HG02610 (cell line): Measurements from ENCODE around the gene EEF2.
"Not testable (repeated sequence)": the region's sequence is repeated elsewhere in the genome, so short reads cannot be mapped to it uniquely, and the experiment has no call there.

ENCODE experiments used
- ATAC-seq: cut with Tn5 transposase; IDR thresholded peaks from one replicate; pipeline ENCODE4 v1.9.1; 2021; ENCODE audit warnings: mild to moderate bottlenecking, moderate library complexity; ENCODE audit not compliant: unreplicated experiment

EEF2 gene

DNA sequence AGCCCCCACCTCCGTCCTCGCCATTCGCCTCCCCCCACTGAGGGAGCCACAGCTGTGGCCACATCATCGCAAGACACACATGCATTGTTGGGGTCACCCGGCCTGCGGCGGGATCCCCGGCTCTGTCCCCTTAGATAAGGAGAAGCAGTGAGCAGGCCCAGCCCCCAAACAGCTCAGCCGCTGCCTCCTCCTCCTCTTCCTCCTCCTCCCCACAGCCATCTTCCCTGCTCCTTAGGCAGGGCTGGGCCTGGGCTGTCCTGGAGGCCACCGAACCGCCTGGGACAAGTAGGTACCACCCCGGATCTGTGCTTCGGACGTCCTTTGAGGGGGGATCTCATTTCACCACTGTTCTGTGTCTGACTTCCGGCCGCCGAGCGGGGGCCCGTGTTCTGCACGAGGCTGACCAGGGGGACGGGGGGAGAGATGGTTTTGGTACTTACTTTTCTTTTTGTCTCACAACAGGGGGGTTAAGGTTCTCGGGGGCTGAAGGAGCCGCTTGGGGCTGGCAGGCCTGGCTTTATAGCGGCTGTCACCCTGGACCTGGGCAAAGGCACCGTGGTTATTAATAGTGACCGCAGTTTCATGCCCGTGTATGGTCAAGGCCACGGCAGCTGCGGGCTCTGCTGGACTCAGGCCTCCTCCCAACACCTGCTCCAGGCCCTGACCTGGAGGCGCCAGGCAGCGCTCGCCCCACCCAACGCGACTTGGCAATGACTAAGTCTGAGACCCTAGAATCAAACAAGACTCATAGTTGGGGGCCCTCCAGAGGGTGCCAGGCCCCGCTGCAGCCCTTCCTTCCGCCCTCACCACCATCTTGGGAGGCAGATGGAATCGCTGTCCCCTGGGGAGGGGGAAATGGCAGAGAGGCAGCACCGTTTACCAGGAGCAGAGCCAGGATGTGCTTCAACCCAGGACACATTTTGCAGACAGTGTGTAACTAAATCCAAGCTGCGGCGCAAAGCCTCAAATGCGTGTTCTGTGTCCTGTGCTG lies 34.1 kb downstream of the EEF2 start:
- no peak for ATAC-seq

DNA sequence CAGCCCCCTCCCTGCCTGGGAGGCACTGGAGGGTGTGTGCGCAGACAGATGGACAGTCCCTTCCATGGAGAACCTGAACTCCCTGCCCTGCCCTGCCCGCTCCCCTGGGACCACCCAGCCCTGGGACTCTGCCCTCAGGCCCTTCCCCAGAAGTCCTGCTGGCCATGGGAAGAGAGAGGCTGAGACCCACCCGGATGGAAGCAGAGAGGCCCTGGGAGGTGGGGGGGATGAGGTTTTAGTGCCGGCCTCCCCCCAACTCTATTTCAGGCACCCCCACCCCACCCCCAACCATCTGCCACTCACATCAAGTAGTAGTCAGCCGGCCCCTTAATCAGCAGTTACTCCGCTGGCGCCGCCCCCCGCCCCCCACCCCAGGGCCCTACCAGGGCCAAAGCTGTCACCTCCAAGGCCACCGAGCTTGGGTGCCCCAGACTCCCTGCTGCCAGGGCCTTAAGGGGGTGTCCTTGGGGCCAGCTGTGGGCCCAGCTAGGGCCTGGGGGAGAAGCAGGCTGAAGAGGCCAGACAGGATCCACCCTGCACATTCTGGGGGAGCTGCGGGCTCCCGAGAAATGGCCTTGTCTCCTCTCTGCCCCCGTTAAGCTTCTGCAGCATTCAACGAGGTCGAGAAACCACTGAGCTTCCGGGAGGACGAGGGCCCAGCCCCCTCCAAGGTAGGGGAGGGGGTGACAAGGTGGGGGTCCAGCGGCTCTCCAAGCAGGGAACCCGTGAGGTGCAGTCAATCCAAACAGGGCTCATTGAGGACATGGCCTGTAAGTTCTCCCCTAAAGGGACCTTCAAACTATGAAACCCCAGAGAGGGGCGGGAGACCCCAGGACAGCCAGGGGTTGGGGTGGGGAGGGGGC lies 35.0 kb downstream of the EEF2 start:
- ATAC-seq: no peak

DNA sequence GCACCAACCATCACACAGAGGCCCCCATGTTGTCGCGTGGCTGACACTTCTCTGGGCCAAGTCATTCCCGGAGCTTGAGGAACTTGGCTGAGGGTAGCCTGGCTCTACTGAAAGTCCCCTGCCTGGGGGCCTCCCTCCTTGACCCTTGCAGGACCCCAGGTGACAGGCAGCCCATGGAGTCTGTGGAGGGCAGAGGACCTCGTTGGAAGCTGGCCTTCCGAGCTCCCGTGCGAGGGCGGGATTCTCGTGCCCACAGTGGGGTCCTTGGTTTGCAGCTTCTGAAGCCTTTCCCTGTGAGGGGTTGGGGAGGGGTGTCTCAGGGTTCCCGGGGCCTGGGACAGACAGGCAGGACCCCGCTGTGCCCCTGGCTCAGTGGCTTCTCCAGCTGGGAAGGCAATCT lies 36.0 kb downstream of the EEF2 start:
- ATAC-seq: no peak

DNA sequence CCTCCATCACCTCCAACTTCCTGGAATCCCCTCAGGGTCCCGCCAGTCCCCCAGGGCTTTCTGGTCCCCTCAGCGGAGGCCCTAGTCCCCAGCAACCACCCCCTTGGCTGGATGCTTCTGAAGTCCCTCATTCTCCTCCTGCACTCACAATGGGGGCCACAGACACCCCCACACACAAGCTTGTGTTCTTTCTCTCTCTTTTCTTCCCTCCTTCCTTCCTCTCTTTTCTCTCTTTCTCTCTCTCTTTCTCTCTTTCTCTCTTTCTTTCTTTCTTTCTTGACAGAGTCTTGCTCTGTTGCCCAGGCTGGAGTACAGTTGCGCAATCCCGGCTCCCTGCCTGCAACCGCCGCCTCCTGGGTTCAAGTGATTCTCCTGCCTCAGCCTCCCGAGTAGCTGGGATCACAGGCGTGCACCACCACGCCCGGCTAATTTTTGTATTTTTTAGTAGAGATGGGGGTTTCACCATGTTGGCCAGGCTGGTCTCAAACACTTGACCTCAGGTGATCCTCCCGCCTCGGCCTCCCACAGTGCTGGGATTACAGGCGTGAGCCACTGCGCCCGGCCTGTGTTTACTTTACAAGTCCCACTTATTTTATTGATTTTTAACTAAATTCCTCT lies 37.8 kb downstream of the EEF2 start:
- not testable (repeated sequence) for ATAC-seq

DNA sequence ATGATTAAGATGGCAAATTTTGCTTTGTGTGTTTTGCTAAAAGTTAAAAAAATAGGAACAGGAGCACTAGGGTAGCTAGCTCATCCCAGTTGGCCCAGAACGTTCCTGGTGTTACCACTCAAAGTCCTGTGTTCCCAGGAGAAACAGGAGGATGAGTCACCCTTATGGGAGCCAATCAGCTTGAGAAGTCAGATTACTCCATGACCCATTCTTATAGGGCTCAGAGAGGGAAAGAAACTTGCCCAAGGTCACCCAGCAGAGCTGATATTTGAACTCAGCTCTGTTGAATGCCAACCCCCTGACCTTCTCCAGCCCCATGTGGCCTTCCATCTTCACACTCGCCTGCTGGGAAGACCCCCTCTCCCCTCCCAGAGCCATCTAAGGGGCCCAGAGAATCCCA lies 39.4 kb downstream of the EEF2 start:
- ATAC-seq: no peak

DNA sequence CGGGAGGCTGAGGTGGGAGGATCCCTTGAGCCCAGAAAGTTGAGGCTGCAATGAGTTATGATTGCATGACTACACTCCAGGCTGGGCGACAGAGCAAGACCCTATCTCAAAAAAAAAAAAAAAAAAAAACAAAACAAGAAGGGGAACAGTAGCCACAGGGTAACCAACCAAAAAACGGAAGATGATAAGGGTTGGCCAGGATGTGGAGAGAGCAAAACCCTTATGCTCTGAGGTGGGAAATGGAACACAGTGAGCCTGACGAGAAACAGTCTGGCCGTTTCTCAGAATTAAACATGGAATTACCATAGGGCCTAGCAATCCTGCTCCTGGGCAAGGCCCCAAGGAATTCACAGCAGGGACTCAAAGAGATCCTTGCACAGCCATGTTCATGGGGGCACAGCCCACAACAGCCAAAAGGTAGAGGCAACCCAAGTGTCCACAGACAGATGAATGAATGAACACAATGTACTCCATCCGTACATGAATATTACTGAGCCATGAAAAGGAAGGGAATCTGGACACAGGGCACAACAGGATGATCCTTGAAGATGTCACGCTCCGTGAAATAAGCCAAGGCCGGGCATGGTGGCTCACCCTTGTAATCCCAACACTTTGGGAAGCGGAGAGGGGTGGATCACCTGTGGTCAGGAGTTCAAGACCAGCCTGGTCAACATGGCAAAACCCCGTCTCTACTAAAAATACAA lies 41.1 kb downstream of the EEF2 start:
- no peak for ATAC-seq

DNA sequence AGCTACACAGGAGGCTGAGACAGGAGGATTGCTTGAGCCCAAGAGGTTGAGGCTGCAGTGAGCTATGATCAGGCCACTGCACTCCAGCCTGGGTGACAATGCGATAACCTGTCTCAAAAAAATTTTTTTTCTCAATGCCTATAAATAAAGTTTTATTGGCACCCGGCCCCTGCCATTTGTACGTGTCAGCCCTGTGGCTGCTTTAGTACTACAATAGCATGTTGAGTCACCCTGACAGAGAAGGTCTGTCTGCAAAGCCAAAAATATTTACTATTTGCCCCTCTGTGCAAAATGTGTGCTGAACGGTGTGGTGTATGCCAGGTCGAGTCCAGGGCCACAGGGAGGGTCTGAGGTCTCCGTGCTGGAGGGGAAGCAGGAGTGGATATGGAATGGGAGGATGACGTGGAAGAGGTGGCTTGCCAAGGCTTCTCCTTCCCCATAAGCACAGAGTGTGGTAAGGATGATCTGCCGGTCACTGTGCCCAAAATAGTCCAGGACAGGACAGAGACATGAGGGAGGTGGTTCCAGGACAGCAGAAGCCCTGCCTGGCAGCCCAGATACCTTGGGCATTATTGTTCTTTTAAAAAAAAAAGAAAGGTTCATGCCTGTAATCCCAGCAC lies 42.4 kb downstream of the EEF2 start:
- no peak for ATAC-seq

DNA sequence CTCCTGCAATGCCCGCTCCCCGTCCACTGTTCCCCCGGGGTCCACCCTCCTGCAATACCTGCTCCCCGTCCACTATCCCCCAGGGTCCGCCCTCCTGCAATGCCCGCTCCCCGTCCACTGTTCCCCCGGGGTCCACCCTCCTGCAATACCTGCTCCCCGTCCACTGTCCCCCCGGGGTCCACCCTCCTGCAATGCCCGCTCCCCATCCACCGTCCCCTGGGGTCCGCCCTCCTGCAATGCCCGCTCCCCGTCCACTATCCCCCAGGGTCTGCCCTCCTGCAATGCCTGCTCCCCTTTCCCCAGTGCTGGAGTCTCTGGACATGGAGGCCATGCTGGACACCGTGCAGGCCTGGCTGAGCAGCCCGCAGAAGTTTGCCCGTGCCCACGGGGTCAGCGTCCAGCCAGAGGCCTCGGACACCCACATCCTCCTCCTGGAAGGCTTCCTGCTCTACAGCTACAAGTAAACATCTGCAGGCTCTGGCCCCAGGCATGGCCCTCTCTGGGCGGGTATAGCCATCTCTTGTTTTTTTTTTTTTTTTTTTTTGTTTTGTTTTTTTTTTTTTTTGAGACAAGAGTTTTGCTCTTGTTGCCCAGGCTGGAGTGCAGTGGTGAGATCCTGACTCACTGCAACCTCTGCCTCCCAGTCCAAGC lies 46.8 kb downstream of the EEF2 start:
- ATAC-seq: not testable (repeated sequence)

DNA sequence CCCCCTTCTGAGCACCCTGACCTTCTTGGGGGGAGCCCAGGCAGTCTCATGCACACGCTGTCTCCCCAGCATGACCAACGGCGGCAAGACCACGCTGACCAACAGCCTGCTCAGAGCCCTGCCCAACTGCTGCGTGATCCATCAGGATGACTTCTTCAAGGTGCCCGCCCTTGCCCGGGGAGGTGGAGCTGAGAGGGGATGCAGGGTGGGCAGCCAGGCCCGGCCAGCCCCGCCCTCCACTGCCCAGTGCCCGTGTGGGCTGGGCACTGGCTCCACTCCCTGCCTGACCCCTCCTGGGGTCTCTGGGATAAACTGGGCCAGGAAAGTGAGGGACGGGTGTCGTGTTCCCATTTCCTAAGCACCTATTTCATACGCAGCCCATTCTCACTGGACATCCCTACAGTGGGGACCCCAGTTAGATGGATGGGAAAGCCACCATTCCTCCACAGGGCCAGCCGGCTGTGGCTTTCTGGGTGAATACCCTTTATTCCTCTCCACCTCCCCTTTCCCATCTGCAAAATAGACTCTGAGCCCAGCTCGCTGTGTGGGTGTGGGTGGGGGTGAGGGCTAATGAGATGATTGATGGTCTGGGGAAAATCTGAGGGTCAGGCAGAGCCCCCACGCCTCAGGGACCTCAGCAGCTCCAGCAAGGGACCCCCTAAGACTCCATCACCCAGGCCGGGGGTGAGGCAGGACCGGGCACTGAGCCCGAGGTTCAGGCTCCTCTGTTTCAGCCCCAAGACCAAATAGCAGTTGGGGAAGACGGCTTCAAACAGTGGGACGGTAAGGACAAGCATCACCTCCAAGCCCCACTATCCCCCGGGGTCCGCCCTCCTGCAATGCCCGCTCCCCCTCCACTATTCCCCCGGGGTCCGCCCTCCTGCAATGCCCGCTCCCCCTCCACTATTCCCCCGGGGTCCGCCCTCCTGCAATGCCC lies 48.5 kb downstream of the EEF2 start:
- ATAC-seq: no peak

DNA sequence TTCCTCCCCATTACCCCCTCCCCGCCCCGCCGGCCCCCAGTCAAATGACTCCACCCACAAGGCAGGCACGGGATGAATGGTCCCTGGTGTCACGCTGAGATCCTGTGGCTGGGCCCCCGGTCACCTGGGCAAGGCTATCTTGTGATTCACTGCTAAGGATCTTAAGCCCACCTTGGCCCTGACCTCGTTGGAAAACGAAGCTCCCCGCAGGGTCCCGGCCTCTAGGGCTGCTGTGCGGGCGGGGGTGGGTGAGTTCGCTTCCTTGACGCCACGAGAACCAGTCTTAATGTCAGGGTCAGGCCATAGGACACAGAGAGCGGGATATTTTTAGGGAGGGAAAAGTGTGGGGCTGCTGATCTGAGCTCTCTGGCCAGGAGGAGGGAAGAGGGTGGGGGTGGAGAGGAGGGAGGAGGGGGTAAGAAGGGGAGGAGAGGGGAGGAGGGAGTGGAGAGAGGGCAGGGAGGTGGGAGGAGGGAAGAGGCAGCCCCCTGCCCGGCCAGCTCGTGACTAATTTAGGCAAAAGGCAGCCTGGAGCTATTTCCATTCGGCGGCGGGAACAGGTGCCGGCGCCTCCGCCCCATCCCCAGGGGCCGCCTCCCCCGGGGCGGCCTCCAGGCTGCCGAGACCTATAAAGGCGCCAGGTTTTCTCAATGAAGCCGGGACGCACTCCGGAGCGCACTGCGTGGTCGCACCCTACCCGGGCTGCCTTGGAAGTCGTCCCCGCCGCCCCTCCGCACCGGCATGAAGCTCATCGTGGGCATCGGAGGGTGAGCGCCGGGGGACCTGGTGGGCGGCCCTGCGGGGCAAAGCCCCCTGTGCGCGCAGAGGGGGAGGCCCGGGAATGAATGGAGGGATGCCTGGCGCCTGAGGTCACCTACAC lies 52.1 kb downstream of the EEF2 start, which contains the start of gene NMRK2:
NMRK2 (plus strand) TSS at position 139 of the 880 bp plus-strand sequence; CDS start at position 742, 603 bp downstream.
- no peak for ATAC-seq

DNA sequence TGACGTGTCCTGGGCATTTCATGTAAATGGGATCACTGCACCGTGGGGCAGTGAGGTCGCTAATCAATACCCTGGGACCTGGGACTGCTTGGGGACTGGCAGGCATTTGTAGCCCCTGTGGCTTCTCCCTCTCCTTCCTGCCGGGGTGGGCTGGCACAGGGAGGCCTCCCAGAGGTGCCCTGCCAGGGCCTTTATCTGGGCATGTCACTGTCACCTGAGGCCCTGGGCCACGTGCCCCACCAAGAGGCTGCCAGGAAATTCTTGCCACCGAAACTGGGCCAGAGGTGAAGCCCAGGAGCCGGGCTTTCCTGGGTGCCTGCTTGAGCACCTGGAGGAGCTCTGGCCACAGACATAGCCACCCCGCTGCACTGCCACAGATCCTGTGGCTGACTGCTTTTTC lies 54.2 kb downstream of the EEF2 start:
- no peak for ATAC-seq
